B cell (primary cell): ENCODE data around the gene WARS2.

ENCODE experiments used
- CTCF ChIP-seq: fragments of 200-600 bp; IDR thresholded peaks from one replicate; pipeline ENCODE4 v1.8.0; 2022; ENCODE audit warnings: antibody characterized with exemption, mild to moderate bottlenecking
- EZH2 ChIP-seq: IDR thresholded peaks from 2 replicates; pipeline ENCODE4 v1.6.1; 2012; ENCODE audit warnings: borderline replicate concordance, low read depth, mild to moderate bottlenecking, moderate library complexity, low read length; ENCODE audit not compliant: insufficient read depth, poor library complexity, severe bottlenecking

- TF ChIP-seq CTCF = no peak
- TF ChIP-seq EZH2 = no peak
Measured at GRCh38 chr1:119187416-119187815, 47.0 kb upstream of the WARS2 start.
